ENCODE data around the gene NAA20. TPM values are rescaled to one million over a fixed set of nuclear protein-coding genes. Genes with fewer than 3 reads are reported as not detected.

Gene NAA20
- total and polyA plus RNA-seq, 2 donors: 35.8 to 105 TPM

DNA sequence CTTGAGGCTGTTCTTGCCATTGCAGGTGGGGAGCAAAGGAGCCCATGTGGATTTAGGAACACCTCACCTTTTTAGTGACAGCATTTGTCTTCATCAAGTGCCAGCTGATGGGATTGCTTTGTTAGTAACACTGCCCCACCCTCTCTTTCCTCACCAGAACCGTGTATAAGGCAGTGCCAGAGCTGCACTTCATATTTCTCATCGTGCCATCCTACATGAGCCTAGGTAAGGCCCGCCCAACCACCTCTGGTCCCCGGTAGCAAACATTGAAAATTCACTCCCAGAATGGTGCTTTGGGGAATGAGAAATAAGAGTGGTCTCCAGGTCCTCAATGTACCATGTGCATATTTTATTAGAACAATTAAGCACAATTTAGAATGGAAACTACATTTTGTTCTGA lies 57.9 kb downstream of the NAA20 start:
- Histone ChIP-seq H3K4me1 (ENCODE audit: control insufficient read depth in 2 of 2, insufficient read depth in 2 of 2, low read length in 2 of 2) (no peaks in the 10 kb centered on the region), H3K27ac (ENCODE audit: low read depth in 1 of 2, low read length in 1 of 2) (no peak overlapping the region), H3K4me3 (ENCODE audit: low read length in 2 of 2) (no peak overlapping the region), H3K27me3 (ENCODE audit: control insufficient read depth in 2 of 2, insufficient read depth in 1 of 2, low read length in 1 of 2) (no peaks in the 10 kb centered on the region), H3K9me3 (ENCODE audit: control insufficient read depth in 2 of 2, insufficient read depth in 1 of 2, low read length in 1 of 2) (no peaks in the 10 kb centered on the region), H3K36me3 (ENCODE audit: control insufficient read depth in 2 of 2, insufficient read depth in 2 of 2, low read length in 1 of 2) (no peaks in the 10 kb centered on the region)
- DNase-seq (ENCODE audit: low read depth in 6 of 9, low spot score in 9 of 9): no peak
- WGBS: 91% methylated on average over 4 of the region's 4 CpGs

GRCh38 chr20:20076297-20077065 lies 59.3 kb downstream of the NAA20 start:
- H3K4me1 ChIP-seq (ENCODE audit: control insufficient read depth in 2 of 2, insufficient read depth in 2 of 2, low read length in 2 of 2): no peaks in the 10 kb centered on the region
- no peaks in the 10 kb centered on the region for H3K27me3 ChIP-seq (ENCODE audit: control insufficient read depth in 2 of 2, insufficient read depth in 1 of 2, low read length in 1 of 2)
- no peak overlapping the region for H3K4me3 ChIP-seq (ENCODE audit: low read length in 2 of 2)
- no peaks in the 10 kb centered on the region for H3K36me3 ChIP-seq (ENCODE audit: control insufficient read depth in 2 of 2, insufficient read depth in 2 of 2, low read length in 1 of 2)
- H3K9me3 ChIP-seq (ENCODE audit: control insufficient read depth in 2 of 2, insufficient read depth in 1 of 2, low read length in 1 of 2): no peaks in the 10 kb centered on the region
- DNase-seq (ENCODE audit: low read depth in 6 of 9, low spot score in 9 of 9): no peak
- 90% methylated on average over 9 of the region's 9 CpGs for WGBS
- H3K27ac ChIP-seq (ENCODE audit: low read depth in 1 of 2, low read length in 1 of 2): no peak overlapping the region

DNA sequence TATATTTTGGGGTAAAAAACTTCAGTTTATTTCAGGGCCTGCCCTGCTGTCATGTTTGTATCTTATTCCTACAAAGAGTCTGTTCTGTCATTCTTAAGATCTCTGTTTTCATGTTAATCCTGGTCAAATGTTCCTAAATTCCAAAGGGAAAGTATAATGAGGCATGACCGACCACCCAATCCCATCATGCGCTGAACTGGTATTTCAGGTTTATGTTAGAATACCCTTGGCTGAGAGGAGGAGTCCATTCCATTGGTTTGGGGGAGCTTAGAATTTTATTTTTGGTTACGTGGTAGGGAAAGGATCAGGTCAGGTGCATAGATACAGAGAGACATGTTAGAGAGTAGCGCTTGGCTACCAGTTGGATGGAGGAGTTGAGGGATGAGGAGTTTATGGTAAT lies 60.9 kb downstream of the NAA20 start:
- no peak overlapping the region for H3K27ac ChIP-seq (ENCODE audit: low read depth in 1 of 2, low read length in 1 of 2)
- no peaks in the 10 kb centered on the region for H3K4me1 ChIP-seq (ENCODE audit: control insufficient read depth in 2 of 2, insufficient read depth in 2 of 2, low read length in 2 of 2)
- H3K4me3 ChIP-seq (ENCODE audit: low read length in 2 of 2): no peak overlapping the region
- H3K9me3 ChIP-seq (ENCODE audit: control insufficient read depth in 2 of 2, insufficient read depth in 1 of 2, low read length in 1 of 2): no peaks in the 10 kb centered on the region
- DNase-seq (ENCODE audit: low read depth in 6 of 9, low spot score in 9 of 9): no peak
- H3K27me3 ChIP-seq (ENCODE audit: control insufficient read depth in 2 of 2, insufficient read depth in 1 of 2, low read length in 1 of 2): no peaks in the 10 kb centered on the region
- no peaks in the 10 kb centered on the region for H3K36me3 ChIP-seq (ENCODE audit: control insufficient read depth in 2 of 2, insufficient read depth in 2 of 2, low read length in 1 of 2)
- WGBS: 95% methylated on average over 4 of the region's 4 CpGs

- Histone ChIP-seq H3K4me3 (ENCODE audit: low read length in 2 of 2) (no peak overlapping the region), H3K4me1 (ENCODE audit: control insufficient read depth in 2 of 2, insufficient read depth in 2 of 2, low read length in 2 of 2) (no peaks in the 10 kb centered on the region), H3K9me3 (ENCODE audit: control insufficient read depth in 2 of 2, insufficient read depth in 1 of 2, low read length in 1 of 2) (no peaks in the 10 kb centered on the region), H3K27me3 (ENCODE audit: control insufficient read depth in 2 of 2, insufficient read depth in 1 of 2, low read length in 1 of 2) (no peaks in the 10 kb centered on the region), H3K27ac (ENCODE audit: low read depth in 1 of 2, low read length in 1 of 2) (no peak overlapping the region), H3K36me3 (ENCODE audit: control insufficient read depth in 2 of 2, insufficient read depth in 2 of 2, low read length in 1 of 2) (no peaks in the 10 kb centered on the region)
- no peak for DNase-seq (ENCODE audit: low read depth in 6 of 9, low spot score in 9 of 9)
- WGBS: 91% methylated on average over 5 of the region's 5 CpGs
Observed at GRCh38 chr20:20079102-20079784, 62.1 kb downstream of the NAA20 start.

Other genes with a start within 250 kb of the NAA20 start
- 30.4 TPM for gene CRNKL1, start 35.1 kb downstream of the NAA20 start, total RNA-seq
- 27.7 TPM for gene CRNKL1, start 35.1 kb downstream of the NAA20 start, polyA plus RNA-seq
- 0.24 TPM for gene CFAP61, start 35.2 kb downstream of the NAA20 start, total RNA-seq
- 0.23 TPM for gene CFAP61, start 35.2 kb downstream of the NAA20 start, polyA plus RNA-seq

All from thymus (tissue), 11 donors.